HCT116 (cell line): ENCODE results near the gene ZFP3. TPM values are rescaled to one million over a fixed set of nuclear protein-coding genes. Genes with fewer than 3 reads are reported as not detected.

ENCODE experiments used
- ATAC-seq: fragments of 200-7000 bp; cut with Tn5 transposase; 2 replicates; pipeline ENCODE4 v1.9.1; 2020; ENCODE audit warnings: mild to moderate bottlenecking, moderate library complexity
- BruUV-seq: library from RNA; stranded (reverse); fragments of 400-500 nt; replicated peaks from 2 replicates; lab custom pipeline; 2021; lab: Mats Ljungman, UMichigan
- CTCF ChIA-PET: fragments of 300-600 bp; sonication (Branson Sonifier 250); formaldehyde crosslinking; loops from one replicate; lab custom pipeline; 2021; ENCODE audit warnings: antibody characterized with exemption; lab: Charles Lee
- POLR2A ChIA-PET: fragments of 300-600, 350-600 bp; sonication (Branson Sonifier 250); formaldehyde crosslinking; loops from one replicate; lab custom pipeline; 2021; ENCODE audit warnings: antibody characterized with exemption; lab: Charles Lee
- RAD21 ChIA-PET, 2 experiments: fragments of 300-600 bp; sonication (Branson Sonifier 250); formaldehyde crosslinking; loops; one replicate each; lab custom pipeline; 2023; ENCODE audit warnings: low total read pairs in 2 of 2; ENCODE audit not compliant: uncharacterized antibody in 2 of 2, unreplicated experiment in 2 of 2, low non-redundant PET in 1 of 2; lab: Charles Lee
- DNase-seq: peaks from one replicate; pipeline ENCODE4 v3.0.0-alpha.2; 2010; ENCODE audit warnings: low read depth, low spot score
- H2AFZ ChIP-seq: fragments of 200-600 bp; shearing (Covaris generic), sonication (generic); 2 replicates; pipeline ENCODE4 v1.6.1; 2017; ENCODE audit warnings: low read depth, mixed run types, mixed read lengths, antibody characterized with exemption, low read length; ENCODE audit not compliant: poor library complexity, severe bottlenecking
- H3K27ac ChIP-seq: 2 replicates; pipeline ENCODE4 v1.5.1; 2012; ENCODE audit warnings: low read depth, low read length
- H3K27me3 ChIP-seq: fragments of 200-600 bp; sonication (generic); 2 replicates; pipeline ENCODE4 v1.6.1; 2016; ENCODE audit warnings: mixed run types, low read length, mixed read lengths; ENCODE audit not compliant: insufficient read depth
- H3K36me3 ChIP-seq, 2 experiments: fragments of 200-500 bp in 1 of 2; fragments of 200-600 bp in 1 of 2; sonication (Bioruptor generic) in 1 of 2; sonication (generic) in 1 of 2; 2 replicates each; pipeline versions ENCODE4 v1.5.1 to v1.6.1; 2014 to 2016; ENCODE audit warnings: low read length in 2 of 2, inconsistent platforms in 1 of 2, mixed read lengths in 1 of 2, mixed run types in 1 of 2; ENCODE audit not compliant: insufficient read depth in 2 of 2, control insufficient read depth in 1 of 2
- H3K4me1 ChIP-seq, 2 experiments: fragments of 200-600 bp in 1 of 2; sonication (generic) in 1 of 2; 2 replicates each; pipeline versions ENCODE4 v1.5.1 to v1.6.1; 2012 to 2017; ENCODE audit warnings: low read length in 2 of 2, inconsistent platforms in 1 of 2, mild to moderate bottlenecking in 1 of 2, mixed read lengths in 1 of 2, mixed run types in 1 of 2, moderate library complexity in 1 of 2; ENCODE audit not compliant: insufficient read depth in 2 of 2, control insufficient read depth in 1 of 2
- H3K4me2 ChIP-seq: fragments of 200-600 bp; sonication (generic); 2 replicates; pipeline ENCODE4 v1.6.1; 2017; ENCODE audit warnings: mixed run types, low read length, mixed read lengths
- H3K4me3 ChIP-seq, 2 experiments: fragments of 200-600 bp in 1 of 2; sonication (generic) in 1 of 2; replicated peaks in 1 of 2; 2 replicates each; pipeline ENCODE4 v1.5.1; 2011 to 2016; ENCODE audit warnings: low read length in 2 of 2, control low read depth in 1 of 2, low read depth in 1 of 2, mild to moderate bottlenecking in 1 of 2, mixed read lengths in 1 of 2, mixed run types in 1 of 2
- H3K79me2 ChIP-seq: fragments of 200-600 bp; sonication (generic); 2 replicates; pipeline ENCODE4 v1.6.1; 2017; ENCODE audit warnings: mild to moderate bottlenecking, mixed run types, low read length, moderate library complexity, mixed read lengths; ENCODE audit not compliant: insufficient read depth
- H3K9ac ChIP-seq: fragments of 200-600 bp; sonication (generic); 2 replicates; pipeline ENCODE4 v1.6.1; 2016; ENCODE audit warnings: low read length, mixed read lengths
- H3K9me2 ChIP-seq: fragments of 200-600 bp; sonication (generic), shearing (Covaris generic); 2 replicates; pipeline ENCODE4 v1.6.1; 2017; ENCODE audit warnings: mixed run types, mild to moderate bottlenecking, moderate library complexity; ENCODE audit not compliant: insufficient read depth
- H3K9me3 ChIP-seq, 2 experiments: fragments of 200-500 bp in 1 of 2; fragments of 200-600 bp in 1 of 2; sonication (Bioruptor generic) in 1 of 2; sonication (generic) in 1 of 2; 2 replicates each; pipeline ENCODE4 v1.6.1; 2014 to 2017; ENCODE audit warnings: low read length in 2 of 2, mixed read lengths in 2 of 2, inconsistent platforms in 1 of 2, low read depth in 1 of 2, mild to moderate bottlenecking in 1 of 2, mixed run types in 1 of 2, moderate library complexity in 1 of 2; ENCODE audit not compliant: control insufficient read depth in 1 of 2, insufficient read depth in 1 of 2
- H4K20me1 ChIP-seq: fragments of 200-600 bp; sonication (generic), shearing (Covaris generic); 2 replicates; pipeline ENCODE4 v1.6.1; 2017; ENCODE audit warnings: mixed run types, mild to moderate bottlenecking, moderate library complexity; ENCODE audit not compliant: insufficient read depth
- ATF3 ChIP-seq: IDR thresholded peaks from 2 replicates; pipeline ENCODE4 v1.6.1; 2012
- CEBPB ChIP-seq: IDR thresholded peaks from 2 replicates; pipeline ENCODE4 v1.6.1; 2012; ENCODE audit warnings: low read depth
- CTCF ChIP-seq, 3 experiments: fragments of 200-600 bp in 1 of 3; sonication (generic) in 1 of 3; IDR thresholded peaks in 2 of 3; conservative IDR thresholded peaks in 1 of 3; 2 replicates each; pipeline ENCODE4 v1.5.1; 2012 to 2017; ENCODE audit warnings: low read depth in 2 of 3, low read length in 2 of 3, antibody characterized with exemption in 1 of 3, borderline replicate concordance in 1 of 3, control low read depth in 1 of 3, mild to moderate bottlenecking in 1 of 3, mixed read lengths in 1 of 3, mixed run types in 1 of 3, moderate library complexity in 1 of 3; ENCODE audit not compliant: insufficient read depth in 1 of 3
- EZH2phosphoT487 ChIP-seq: fragments of 200-600 bp; IDR thresholded peaks from 2 replicates; pipeline ENCODE4 v1.6.1; 2018; ENCODE audit warnings: antibody characterized with exemption, borderline replicate concordance
- FOSL1 ChIP-seq: IDR thresholded peaks from 2 replicates; pipeline ENCODE4 v1.6.1; 2012; ENCODE audit warnings: low read depth
- JUND ChIP-seq: IDR thresholded peaks from 2 replicates; pipeline ENCODE4 v1.6.1; 2012
- MAX ChIP-seq: IDR thresholded peaks from 2 replicates; pipeline ENCODE4 v1.6.1; 2012
- REST ChIP-seq: IDR thresholded peaks from 2 replicates; pipeline ENCODE4 v1.6.1; 2012; ENCODE audit warnings: low read depth
- SRF ChIP-seq: IDR thresholded peaks from 2 replicates; pipeline ENCODE4 v1.6.1; 2012; ENCODE audit warnings: low read depth
- TCF7L2 ChIP-seq: IDR thresholded peaks from 2 replicates; pipeline ENCODE4 v1.7.0; 2011; ENCODE audit warnings: borderline replicate concordance, inconsistent platforms; ENCODE audit not compliant: insufficient read depth, insufficient read length; ENCODE audit errors: extremely low read depth
- ZBTB33 ChIP-seq: IDR thresholded peaks from 2 replicates; pipeline ENCODE4 v1.6.1; 2011; ENCODE audit warnings: mild to moderate bottlenecking, low read length, moderate library complexity; ENCODE audit not compliant: insufficient replicate concordance; ENCODE audit errors: extremely low read depth
- ZNF274 ChIP-seq: fragments of 200-500 bp; sonication (Bioruptor generic); IDR thresholded peaks from 2 replicates; pipeline ENCODE4 v1.6.1; 2014; ENCODE audit warnings: mild to moderate bottlenecking, low read depth, low read length, inconsistent platforms
- intact Hi-C: fragments of 100-400 bp; cut with micrococcal nuclease; formaldehyde crosslinking; loops from 2 replicates; pipeline ENCODE4 v1.10.0; 2022
- total RNA-seq: library from RNA; stranded (reverse); gene quantifications from one replicate; pipeline ENCODE4 v1.2.1, GENCODE V29; 2021; ENCODE audit not compliant: unreplicated experiment

The ZFP3 gene
- total RNA-seq, 1 experiment from 2014 or later: 0.05 TPM

- Histone ChIP-seq H2AFZ (no peak overlapping the region), H3K9me3 (no peaks in the 10 kb centered on the region), H3K9me2 (no peaks in the 10 kb centered on the region), H3K79me2 (no peaks in the 10 kb centered on the region), H3K4me3 (no peak overlapping the region), H3K4me2 (no peak overlapping the region), H3K36me3 (no peaks in the 10 kb centered on the region), H3K9ac (no peak overlapping the region), H3K27ac (no peak overlapping the region), H4K20me1 (no peaks in the 10 kb centered on the region), H3K27me3 (no peaks in the 10 kb centered on the region), H3K4me1 (peaks cover 3 to 11% of the 10 kb centered on the region in 2 experiments; a peak in 3 of 4 replicates)
- ATAC-seq (no peak), DNase-seq (no peak)
- ChIA-PET POLR2A (no interaction called here), RAD21 (no interaction called here), CTCF (no interaction called here)
- intact Hi-C loops: no loop called here
- TF ChIP-seq MAX: no peak
- no peak for TF ChIP-seq SRF
- no peak for TF ChIP-seq FOSL1
- no peak for TF ChIP-seq ZBTB33
- no peak for TF ChIP-seq ATF3
- no peak for TF ChIP-seq CEBPB
- TF ChIP-seq REST: no peak
- no peak for TF ChIP-seq EZH2phosphoT487
- TF ChIP-seq CTCF (IDR thresholded peaks at IDR 0.05 in 2 of 3, conservative IDR thresholded peaks at IDR 0.05 in 1 of 3; ENCODE audit: borderline replicate concordance in 1 of 3, insufficient read depth in 1 of 3, low read depth in 2 of 3, low read length in 2 of 3): no peak
- TF ChIP-seq JUND: no peak
- no peak for TF ChIP-seq ZNF274
- no peak for TF ChIP-seq TCF7L2
- BruUV-seq: no TSS peak
These were observed 45.4 kb upstream of the ZFP3 start for GRCh38 chr17:5032865-5033264.
